ENCODE measurements around the gene CD300E. TPM values are rescaled to one million over a fixed set of nuclear protein-coding genes. Genes with fewer than 3 reads are reported as not detected.
A peak's percentile ranks its signal among the peaks of the same experiment; 100 is the strongest.
"Not testable (repeated sequence)": the region's sequence is repeated elsewhere in the genome, so short reads cannot be mapped to it uniquely, and the experiment has no call there.

The CD300E gene
- total RNA-seq, 1 experiment from 2014 or later = not detected

- DNase-seq (ENCODE audit: low read depth) = no peak
Measured at GRCh38 chr17:74599023-74599399, 24.5 kb downstream of the CD300E start.

GRCh38 chr17:74598346-74599022, 25.1 kb downstream of the CD300E start:
- no peak for DNase-seq (ENCODE audit: low read depth)

GRCh38 chr17:74597069-74597790, 26.3 kb downstream of the CD300E start:
- DNase-seq (ENCODE audit: low read depth) = no peak

- no peak for DNase-seq (ENCODE audit: low read depth)
Measured at GRCh38 chr17:74595037-74595750, 28.3 kb downstream of the CD300E start.

GRCh38 chr17:74592087-74592990, 31.2 kb downstream of the CD300E start, which contains the start of gene CD300LD:
TSS of gene CD300LD (minus strand) at chr17:74592283. CDS start at chr17:74592202, 81 bp downstream.
- peak; percentile 43 for DNase-seq (ENCODE audit: low read depth)

GRCh38 chr17:74591503-74591902, 32.0 kb downstream of the CD300E start:
- no peak for DNase-seq (ENCODE audit: low read depth)

- DNase-seq (ENCODE audit: low read depth) = no peak
Measured at GRCh38 chr17:74585711-74586110, 37.8 kb downstream of the CD300E start.

- no peak for DNase-seq (ENCODE audit: low read depth)
Measured at GRCh38 chr17:74584292-74585060, 39.1 kb downstream of the CD300E start.

- no peak for DNase-seq (ENCODE audit: low read depth)
Measured at GRCh38 chr17:74582633-74583032, 40.9 kb downstream of the CD300E start.

GRCh38 chr17:74579900-74580299, 43.6 kb downstream of the CD300E start:
- DNase-seq (ENCODE audit: low read depth) = no peak

GRCh38 chr17:74578979-74579378, 44.6 kb downstream of the CD300E start:
- no peak for DNase-seq (ENCODE audit: low read depth)

GRCh38 chr17:74574489-74575142, 48.9 kb downstream of the CD300E start:
- DNase-seq (ENCODE audit: low read depth) = no peak

GRCh38 chr17:74573635-74574034, 49.9 kb downstream of the CD300E start:
- not testable (repeated sequence) for DNase-seq (ENCODE audit: low read depth)

- DNase-seq (ENCODE audit: low read depth) = no peak
Measured at GRCh38 chr17:74573169-74573568, 50.4 kb downstream of the CD300E start.

- DNase-seq (ENCODE audit: low read depth) = no peak
Measured at GRCh38 chr17:74571621-74572270, 51.8 kb downstream of the CD300E start.

GRCh38 chr17:74569020-74570003, 54.2 kb downstream of the CD300E start:
- peak; percentile 99 for DNase-seq (ENCODE audit: low read depth)

- peak; percentile 13 for DNase-seq (ENCODE audit: low read depth)
Measured at GRCh38 chr17:74568106-74568873, 55.2 kb downstream of the CD300E start.

GRCh38 chr17:74567397-74567796, 56.1 kb downstream of the CD300E start, which contains the start of gene CD300H:
TSS of gene CD300H (minus strand) at chr17:74567509.
- DNase-seq (ENCODE audit: low read depth) = peak; percentile 62

Data from M059J (cell line).